ENCODE results near the gene TRIM56. TPM values are rescaled to one million over a fixed set of nuclear protein-coding genes. Genes with fewer than 3 reads are reported as not detected.

The TRIM56 gene
- total and polyA plus RNA-seq, 3 donors from 2014 or later = 8.7 to 20.4 (median 15.3) TPM

- TF ChIP-seq POLR2A (IDR thresholded peaks at IDR 0.05) = no peak
- TF ChIP-seq CTCF (IDR thresholded peaks at IDR 0.05) = no peak
These were observed 38.4 kb downstream of the TRIM56 start for GRCh38 chr7:101123703-101124068.

GRCh38 chr7:101124376-101125056 lies 39.2 kb downstream of the TRIM56 start:
- Histone ChIP-seq H3K27me3 (no peaks in the 10 kb centered on the region), H3K4me3 (no peak overlapping the region), H3K4me1 (peaks cover 54% of the 10 kb centered on the region), H3K36me3 (ENCODE audit: low read depth, missing control alignments) (no peaks in the 10 kb centered on the region), H3K27ac (peak overlapping the region; percentile 4 to 84), H3K9me3 (no peaks in the 10 kb centered on the region)
- 51 to 52% methylated on average over 7 of the region's 7 CpGs for WGBS, 2 donors
- DNase-seq = no peak
- no peak for TF ChIP-seq CTCF (IDR thresholded peaks at IDR 0.05)
- no peak for TF ChIP-seq POLR2A (IDR thresholded peaks at IDR 0.05)
- intact Hi-C loops (cut with DNase I; ENCODE audit: low total_unique reads) = no loop called here

More at GRCh38 chr7:101123703-101124068, 38.4 kb downstream of the TRIM56 start:
- intact Hi-C loops (cut with DNase I; ENCODE audit: low total_unique reads) = no loop called here
- Histone ChIP-seq H3K27ac (no peak overlapping the region), H3K9me3 (no peaks in the 10 kb centered on the region), H3K4me3 (no peak overlapping the region), H3K4me1 (peaks cover 54% of the 10 kb centered on the region), H3K27me3 (no peaks in the 10 kb centered on the region), H3K36me3 (ENCODE audit: low read depth, missing control alignments) (no peaks in the 10 kb centered on the region)
- DNase-seq = no peak
- 94 to 95% methylated on average over 3 of the region's 3 CpGs for WGBS, 2 donors

- 35 to 55% methylated on average over 10 to 15 of the region's 15 CpGs for WGBS, 2 donors
- TF ChIP-seq CTCF (IDR thresholded peaks at IDR 0.05) (no peak), POLR2A (IDR thresholded peaks at IDR 0.05) (no peak)
- no peak overlapping the region for H3K4me3 ChIP-seq
- H3K9me3 ChIP-seq = no peaks in the 10 kb centered on the region
- H3K27me3 ChIP-seq = no peaks in the 10 kb centered on the region
- peak; percentile 74 for DNase-seq
- peak overlapping the region in 1 of 2 donors; percentile 84 for H3K27ac ChIP-seq
- H3K36me3 ChIP-seq (ENCODE audit: low read depth, missing control alignments) = no peaks in the 10 kb centered on the region
- intact Hi-C loops (cut with DNase I; ENCODE audit: low total_unique reads) = no loop called here
- H3K4me1 ChIP-seq = peaks cover 43% of the 10 kb centered on the region
These were observed 40.8 kb downstream of the TRIM56 start for GRCh38 chr7:101125989-101126650.

- WGBS, 2 donors = 32 to 39% methylated on average over 13 to 22 of the region's 22 CpGs
- intact Hi-C loops (cut with DNase I; ENCODE audit: low total_unique reads) = no loop called here
- Histone ChIP-seq H3K36me3 (ENCODE audit: low read depth, missing control alignments) (no peaks in the 10 kb centered on the region), H3K9me3 (no peaks in the 10 kb centered on the region), H3K27ac (peak within 1 kb of the TSS; percentile 6 to 84), H3K4me1 (peaks cover 38% of the 10 kb centered on the region), H3K4me3 (peak within 1 kb of the TSS; percentile 34 to 42), H3K27me3 (no peaks in the 10 kb centered on the region)
- DNase-seq = peak; percentile 90
- TF ChIP-seq POLR2A (IDR thresholded peaks at IDR 0.05) (peak; percentile 68), CTCF (IDR thresholded peaks at IDR 0.05) (no peak)
These were observed 41.6 kb downstream of the TRIM56 start, which contains the start of gene SERPINE1 for GRCh38 chr7:101126651-101127459. SERPINE1 (plus strand) TSS chr7:101127104; CDS start chr7:101128394, 1,290 bp downstream.
